Panc1 (cell line): Measurements from ENCODE around the gene NFATC2. TPM values are rescaled to one million over a fixed set of nuclear protein-coding genes. Genes with fewer than 3 reads are reported as not detected.

Source experiments
- ATAC-seq: fragments of 200-7000 bp; cut with Tn5 transposase; 2 replicates; pipeline ENCODE4 v1.9.1; 2020; ENCODE audit warnings: mild to moderate bottlenecking, moderate library complexity
- BruUV-seq: library from RNA; stranded (reverse); fragments of 400-500 nt; replicated peaks from 2 replicates; lab custom pipeline; 2021; lab: Mats Ljungman, UMichigan
- CTCF ChIA-PET: fragments of 300-600 bp; sonication (Branson Sonifier 250); formaldehyde crosslinking; loops from one replicate; lab custom pipeline; 2022; ENCODE audit warnings: antibody characterized with exemption; lab: Charles Lee
- POLR2A ChIA-PET: fragments of 300-600 bp; sonication (Branson Sonifier 250); formaldehyde crosslinking; loops from one replicate; lab custom pipeline; 2022; ENCODE audit warnings: antibody characterized with exemption; lab: Charles Lee
- DNase-seq: peaks from one replicate; pipeline ENCODE4 v3.0.0-alpha.2; 2010; ENCODE audit warnings: low read depth, low spot score
- H3K27ac ChIP-seq: 2 replicates; pipeline ENCODE4 v1.5.1; 2011; ENCODE audit warnings: mild to moderate bottlenecking, low read length, inconsistent platforms
- H3K27me3 ChIP-seq: fragments of 200-500 bp; sonication (Bioruptor generic); 2 replicates; pipeline ENCODE4 v1.6.0; 2014; ENCODE audit warnings: low read length, inconsistent platforms; ENCODE audit not compliant: control insufficient read depth, insufficient read depth
- H3K36me3 ChIP-seq: fragments of 200-500 bp; sonication (Bioruptor generic); 2 replicates; pipeline ENCODE4 v1.5.1; 2014; ENCODE audit warnings: inconsistent platforms, mild to moderate bottlenecking, low read length, moderate library complexity; ENCODE audit not compliant: control insufficient read depth, insufficient read depth
- H3K4me1 ChIP-seq: 2 replicates; pipeline ENCODE4 v1.5.1; 2011; ENCODE audit warnings: inconsistent platforms, mild to moderate bottlenecking, low read length, moderate library complexity; ENCODE audit not compliant: control insufficient read depth, insufficient read depth
- H3K4me3 ChIP-seq, 2 experiments: 2 replicates each; pipeline ENCODE4 v1.5.1; 2011 to 2012; ENCODE audit warnings: low read depth in 2 of 2, low read length in 2 of 2, mild to moderate bottlenecking in 2 of 2, inconsistent platforms in 1 of 2, moderate library complexity in 1 of 2
- H3K9me3 ChIP-seq: fragments of 200-500 bp; sonication (Bioruptor generic); 2 replicates; pipeline ENCODE4 v1.5.1; 2014; ENCODE audit warnings: low read depth, mild to moderate bottlenecking, inconsistent platforms, low read length, moderate library complexity; ENCODE audit not compliant: control insufficient read depth, insufficient read depth
- CTCF ChIP-seq: fragments of 450-650 bp; IDR thresholded peaks from 2 replicates; pipeline ENCODE4 v1.5.1; 2017; ENCODE audit warnings: mild to moderate bottlenecking
- POLR2AphosphoS5 ChIP-seq: IDR thresholded peaks from 2 replicates; pipeline ENCODE4 v1.6.1; 2012; ENCODE audit warnings: mild to moderate bottlenecking, low read depth, low read length, moderate library complexity
- SIN3A ChIP-seq: IDR thresholded peaks from 2 replicates; pipeline ENCODE4 v1.6.1; 2012; ENCODE audit warnings: low read depth, mild to moderate bottlenecking, low read length, moderate library complexity, borderline replicate concordance; ENCODE audit not compliant: insufficient read depth
- TCF7L2 ChIP-seq: IDR thresholded peaks from 2 replicates; pipeline ENCODE4 v1.6.1; 2011; ENCODE audit warnings: mild to moderate bottlenecking, low read depth, low read length, inconsistent platforms
- in situ Hi-C: cut with HindIII; loops from 2 replicates; pipeline ENCODE4 v1.10.0; 2016; ENCODE audit warnings: low sequenced_read_pairs, low pct_unique_long_range_greater_than_20kb
- intact Hi-C: fragments of 100-400 bp; cut with micrococcal nuclease; formaldehyde crosslinking; loops from one replicate; pipeline ENCODE4 v1.10.0; 2022; ENCODE audit not compliant: unreplicated experiment
- total RNA-seq: library from RNA; stranded (reverse); gene quantifications from one replicate; pipeline ENCODE4 v1.2.1, GENCODE V29; 2021; ENCODE audit not compliant: unreplicated experiment
- TF ChIP-seq, protein P1 (sequence below), 2 experiments: IDR thresholded peaks; 2 replicates each; pipeline ENCODE4 v1.6.1; 2011 to 2012; ENCODE audit warnings: low read depth in 2 of 2, control low read depth in 1 of 2, low read length in 1 of 2, mild to moderate bottlenecking in 1 of 2, moderate library complexity in 1 of 2; ENCODE audit not compliant: insufficient read depth in 1 of 2

Gene NFATC2
- total RNA-seq, 1 experiment from 2014 or later: 10.6 TPM

DNA sequence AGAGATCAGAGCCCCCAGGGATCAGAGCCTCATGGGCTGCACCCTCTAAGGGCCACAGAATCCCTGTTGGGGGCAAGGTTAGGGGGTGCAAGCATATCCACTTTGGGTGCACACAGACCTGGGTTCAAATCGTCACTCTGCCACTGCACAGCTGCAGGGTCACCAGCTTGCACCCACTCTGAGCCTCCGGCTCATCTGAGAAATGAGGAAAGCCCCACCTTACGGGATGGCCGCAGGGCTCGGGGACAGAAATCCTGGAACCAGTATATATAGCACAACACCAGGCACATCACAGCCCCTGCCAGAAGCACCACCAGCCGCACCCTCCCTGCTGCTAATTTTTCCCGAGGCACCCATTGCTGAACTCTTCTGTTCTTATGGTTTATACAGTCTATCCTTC is 169.6 kb downstream of the NFATC2 start:
- Histone ChIP-seq H3K9me3 (no peaks in the 10 kb centered on the region), H3K27ac (no peak overlapping the region), H3K27me3 (no peaks in the 10 kb centered on the region), H3K4me3 (no peak overlapping the region), H3K36me3 (no peaks in the 10 kb centered on the region), H3K4me1 (no peaks in the 10 kb centered on the region)
- TF ChIP-seq CTCF (no peak), SIN3A (no peak), TCF7L2 (no peak), POLR2AphosphoS5 (no peak)
- TF ChIP-seq, protein P1, sequence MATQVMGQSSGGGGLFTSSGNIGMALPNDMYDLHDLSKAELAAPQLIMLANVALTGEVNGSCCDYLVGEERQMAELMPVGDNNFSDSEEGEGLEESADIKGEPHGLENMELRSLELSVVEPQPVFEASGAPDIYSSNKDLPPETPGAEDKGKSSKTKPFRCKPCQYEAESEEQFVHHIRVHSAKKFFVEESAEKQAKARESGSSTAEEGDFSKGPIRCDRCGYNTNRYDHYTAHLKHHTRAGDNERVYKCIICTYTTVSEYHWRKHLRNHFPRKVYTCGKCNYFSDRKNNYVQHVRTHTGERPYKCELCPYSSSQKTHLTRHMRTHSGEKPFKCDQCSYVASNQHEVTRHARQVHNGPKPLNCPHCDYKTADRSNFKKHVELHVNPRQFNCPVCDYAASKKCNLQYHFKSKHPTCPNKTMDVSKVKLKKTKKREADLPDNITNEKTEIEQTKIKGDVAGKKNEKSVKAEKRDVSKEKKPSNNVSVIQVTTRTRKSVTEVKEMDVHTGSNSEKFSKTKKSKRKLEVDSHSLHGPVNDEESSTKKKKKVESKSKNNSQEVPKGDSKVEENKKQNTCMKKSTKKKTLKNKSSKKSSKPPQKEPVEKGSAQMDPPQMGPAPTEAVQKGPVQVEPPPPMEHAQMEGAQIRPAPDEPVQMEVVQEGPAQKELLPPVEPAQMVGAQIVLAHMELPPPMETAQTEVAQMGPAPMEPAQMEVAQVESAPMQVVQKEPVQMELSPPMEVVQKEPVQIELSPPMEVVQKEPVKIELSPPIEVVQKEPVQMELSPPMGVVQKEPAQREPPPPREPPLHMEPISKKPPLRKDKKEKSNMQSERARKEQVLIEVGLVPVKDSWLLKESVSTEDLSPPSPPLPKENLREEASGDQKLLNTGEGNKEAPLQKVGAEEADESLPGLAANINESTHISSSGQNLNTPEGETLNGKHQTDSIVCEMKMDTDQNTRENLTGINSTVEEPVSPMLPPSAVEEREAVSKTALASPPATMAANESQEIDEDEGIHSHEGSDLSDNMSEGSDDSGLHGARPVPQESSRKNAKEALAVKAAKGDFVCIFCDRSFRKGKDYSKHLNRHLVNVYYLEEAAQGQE (IDR thresholded peaks at IDR 0.05; ENCODE audit: insufficient read depth in 1 of 2, low read depth in 2 of 2, low read length in 1 of 2): no peak
- intact Hi-C loops: loop anchor here (1.0 to 2.0 kb wide), 2 partner anchors 222 to 251 kb away; no protein-coding TSS in a partner anchor
- in situ Hi-C loops: no loop called here
- DNase-seq (no peak), ATAC-seq (no peak)
- POLR2A ChIA-PET: no interaction called here
- BruUV-seq: no TSS peak
- CTCF ChIA-PET: interaction anchor here (1.9 kb wide), 1 partner anchor 385 kb away, joined by 7 read pairs; no protein-coding TSS in a partner anchor

GRCh38 chr20:51372176-51372803 is 170.2 kb downstream of the NFATC2 start:
- in situ Hi-C loops: no loop called here

More at GRCh38 chr20:51372176-51372803, 170.2 kb downstream of the NFATC2 start:
- DNase-seq: no peak
- no peaks in the 10 kb centered on the region for H3K27me3 ChIP-seq
- no peak overlapping the region for H3K4me3 ChIP-seq
- ChIA-PET POLR2A (no interaction called here), CTCF (interaction anchor here (0.5 to 1.9 kb wide), 4 partner anchors 21 to 385 kb away, joined by 3 to 15 read pairs (median 6); no protein-coding TSS in a partner anchor)
- no peaks in the 10 kb centered on the region for H3K4me1 ChIP-seq
- intact Hi-C loops: loop anchor here (1.0 to 2.0 kb wide), 2 partner anchors 223 to 252 kb away; no protein-coding TSS in a partner anchor
- no TSS peak for BruUV-seq
- no peaks in the 10 kb centered on the region for H3K9me3 ChIP-seq
- no peaks in the 10 kb centered on the region for H3K36me3 ChIP-seq
- H3K27ac ChIP-seq: no peak overlapping the region
- peak; percentile 99 for ATAC-seq
- TF ChIP-seq POLR2AphosphoS5 (no peak), TCF7L2 (no peak), CTCF (peak; percentile 93), SIN3A (no peak)
- TF ChIP-seq, protein P1 (IDR thresholded peaks at IDR 0.05; ENCODE audit: insufficient read depth in 1 of 2, low read depth in 2 of 2, low read length in 1 of 2): 0 out of 4 replicates have a peak, but pooled peaks of 1 of the 2 experiments have one; percentile 29
